ENCODE data around the gene EPHA2. TPM values are rescaled to one million over a fixed set of nuclear protein-coding genes. Genes with fewer than 3 reads are reported as not detected.
A peak's percentile ranks its signal among the peaks of the same experiment; 100 is the strongest.

Gene EPHA2
- total and polyA plus RNA-seq, 12 donors: 0.83 to 49.5 (median 14.8) TPM

DNA sequence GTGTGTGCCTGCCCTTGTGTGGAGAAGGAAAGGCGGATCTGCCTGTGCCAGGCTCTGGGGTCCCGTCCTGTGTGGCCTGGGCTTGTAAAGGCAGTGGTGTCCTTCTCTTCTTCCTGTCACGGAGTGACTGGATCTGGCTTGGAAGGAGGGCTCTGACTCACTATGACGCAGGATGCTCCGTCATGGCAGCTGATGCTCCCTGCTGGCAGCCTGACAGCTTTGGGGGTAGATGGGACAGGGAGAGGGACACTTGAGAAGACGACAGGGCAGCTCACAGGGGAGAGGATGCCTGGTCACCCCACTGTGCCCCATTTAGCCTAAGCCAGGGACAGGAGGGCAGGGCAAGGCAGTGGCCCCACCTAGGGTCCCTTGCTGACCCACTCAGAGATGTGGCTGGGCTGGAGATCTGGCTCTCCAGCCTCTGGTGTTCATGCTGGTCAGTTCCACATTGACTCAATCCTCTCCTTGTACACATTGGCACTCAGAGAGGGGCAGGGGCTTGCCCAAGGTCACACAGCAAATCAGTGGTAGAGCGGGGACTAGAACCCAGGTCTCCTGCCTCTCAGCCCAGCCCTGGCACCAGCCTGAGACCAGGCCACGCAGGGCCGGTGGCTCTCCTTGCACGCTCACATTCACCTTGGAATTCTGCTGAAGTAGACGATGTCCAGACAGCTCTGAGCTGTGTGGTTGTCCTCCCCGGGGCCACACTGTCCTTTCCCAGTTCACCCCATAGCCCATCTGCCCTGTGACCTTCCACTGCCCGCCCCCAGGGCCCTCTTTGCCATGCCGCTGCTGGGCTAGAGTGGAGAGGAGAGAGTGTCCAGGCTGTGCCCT, 79.6 kb downstream of the EPHA2 start:
- peaks cover 27 to 42% of the 10 kb centered on the region in 2 donors for H3K4me1 ChIP-seq (replicated peaks in 1 of 2)
- no peaks in the 10 kb centered on the region for H3K9me3 ChIP-seq (replicated peaks in 1 of 3)
- DNase-seq: peak; percentile 95 to 97 (median 97)
- TF ChIP-seq, protein P1, sequence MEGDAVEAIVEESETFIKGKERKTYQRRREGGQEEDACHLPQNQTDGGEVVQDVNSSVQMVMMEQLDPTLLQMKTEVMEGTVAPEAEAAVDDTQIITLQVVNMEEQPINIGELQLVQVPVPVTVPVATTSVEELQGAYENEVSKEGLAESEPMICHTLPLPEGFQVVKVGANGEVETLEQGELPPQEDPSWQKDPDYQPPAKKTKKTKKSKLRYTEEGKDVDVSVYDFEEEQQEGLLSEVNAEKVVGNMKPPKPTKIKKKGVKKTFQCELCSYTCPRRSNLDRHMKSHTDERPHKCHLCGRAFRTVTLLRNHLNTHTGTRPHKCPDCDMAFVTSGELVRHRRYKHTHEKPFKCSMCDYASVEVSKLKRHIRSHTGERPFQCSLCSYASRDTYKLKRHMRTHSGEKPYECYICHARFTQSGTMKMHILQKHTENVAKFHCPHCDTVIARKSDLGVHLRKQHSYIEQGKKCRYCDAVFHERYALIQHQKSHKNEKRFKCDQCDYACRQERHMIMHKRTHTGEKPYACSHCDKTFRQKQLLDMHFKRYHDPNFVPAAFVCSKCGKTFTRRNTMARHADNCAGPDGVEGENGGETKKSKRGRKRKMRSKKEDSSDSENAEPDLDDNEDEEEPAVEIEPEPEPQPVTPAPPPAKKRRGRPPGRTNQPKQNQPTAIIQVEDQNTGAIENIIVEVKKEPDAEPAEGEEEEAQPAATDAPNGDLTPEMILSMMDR (IDR thresholded peaks at IDR 0.05): no peak
- peak; percentile 51 to 97 for TF ChIP-seq POLR2A (IDR thresholded peaks at IDR 0.05)
- H3K27ac ChIP-seq: peak overlapping the region; percentile 84 to 99 (median 94)
- H3K4me3 ChIP-seq: no peak overlapping the region
- no peaks in the 10 kb centered on the region for H3K27me3 ChIP-seq
- intact Hi-C loops (cut with DNase I): no loop called here
- 33 to 78% (median 41%) methylated on average over 4 to 14 of the region's 14 CpGs for WGBS, 4 donors
- H3K36me3 ChIP-seq (replicated peaks in 1 of 2): no peaks in the 10 kb centered on the region

DNA sequence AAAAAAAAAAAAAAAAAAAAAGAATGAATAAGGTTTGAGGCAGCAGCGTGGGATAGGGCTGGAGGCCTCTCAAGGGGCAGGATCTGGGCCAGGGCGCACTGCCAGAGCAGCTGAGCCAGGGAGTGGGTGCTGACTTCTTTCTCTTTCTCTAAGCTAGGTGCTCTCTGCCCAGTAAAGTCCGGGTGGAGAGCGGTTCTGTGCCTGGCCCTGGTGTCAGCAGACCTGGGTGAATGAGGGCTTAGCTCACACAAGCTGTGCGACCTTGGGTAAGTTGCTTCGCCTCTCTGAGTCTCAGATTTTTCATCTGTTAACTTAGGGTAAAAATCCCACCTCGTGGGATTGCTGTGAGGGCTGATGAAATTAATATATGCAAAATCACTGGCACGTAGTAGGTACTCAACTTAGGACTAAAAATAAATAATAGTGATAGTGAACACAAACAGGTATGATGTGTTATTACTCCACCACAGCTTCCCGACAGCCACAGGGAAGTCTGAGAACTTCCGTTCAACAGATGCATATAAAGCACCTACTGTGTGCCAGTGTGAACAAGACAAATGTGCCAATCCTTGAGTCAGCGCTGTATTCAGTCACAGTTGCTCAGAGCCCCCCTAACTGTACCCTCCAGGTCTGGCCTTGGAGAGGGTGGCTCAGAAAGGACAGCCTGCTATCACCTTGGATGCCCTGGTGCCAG, 80.4 kb downstream of the EPHA2 start:
- TF ChIP-seq, protein P1 (IDR thresholded peaks at IDR 0.05): no peak
- TF ChIP-seq POLR2A (IDR thresholded peaks at IDR 0.05): peak in 1 of 2 donors; percentile 44
- DNase-seq: peak; percentile 87 to 94 (median 92)
- no peaks in the 10 kb centered on the region for H3K27me3 ChIP-seq
- no peak overlapping the region for H3K4me3 ChIP-seq
- intact Hi-C loops (cut with DNase I): no loop called here
- H3K4me1 ChIP-seq (replicated peaks in 1 of 2): peaks cover 27 to 42% of the 10 kb centered on the region in 2 donors
- WGBS, 4 donors: 35 to 42% (median 42%) methylated on average over 11 of the region's 11 CpGs
- H3K27ac ChIP-seq: peak overlapping the region; percentile 84 to 99 (median 94)
- H3K9me3 ChIP-seq (replicated peaks in 1 of 3): no peaks in the 10 kb centered on the region
- no peaks in the 10 kb centered on the region for H3K36me3 ChIP-seq (replicated peaks in 1 of 2)

Other genes with a start within 250 kb of the EPHA2 start
- 10 to 100 TPM; 21.6 to 50.2 (median 33.3) TPM for gene ZBTB17, start 180.0 kb downstream of the EPHA2 start, total RNA-seq
- gene ZBTB17, start 180.0 kb downstream of the EPHA2 start, polyA plus RNA-seq: 100 to 1,000 TPM in 2 of 3 donors, 1 to 10 TPM in 1; 8.0 to 172 (median 114) TPM
- not detected for gene SRARP, start 151.8 kb downstream of the EPHA2 start, total RNA-seq
- not detected for gene SRARP, start 151.8 kb downstream of the EPHA2 start, polyA plus RNA-seq
- 100 to 1,000 TPM in 4 of 9 donors, 10 to 100 TPM in 5; 13.4 to 633 (median 80.1) TPM for gene HSPB7, start 138.0 kb downstream of the EPHA2 start, total RNA-seq
- gene HSPB7, start 138.0 kb downstream of the EPHA2 start, polyA plus RNA-seq: 100 to 1,000 TPM in 1 of 3 donors, 10 to 100 TPM in 2; 52.7 to 488 (median 90.1) TPM
- gene CLCNKA, start 134.0 kb downstream of the EPHA2 start, total RNA-seq: 1 to 10 TPM in 6 of 9 donors, under 1 TPM in 3; 0.18 to 4.9 (median 2.1) TPM
- 10 to 100 TPM in 1 of 3 donors, 1 to 10 TPM in 2; 1.5 to 52.5 (median 8.2) TPM for gene CLCNKA, start 134.0 kb downstream of the EPHA2 start, polyA plus RNA-seq
- 1 to 10 TPM in 7 of 9 donors, under 1 TPM in 2; 0.67 to 9.9 (median 2.8) TPM for gene CLCNKB, start 112.3 kb downstream of the EPHA2 start, total RNA-seq
- gene CLCNKB, start 112.3 kb downstream of the EPHA2 start, polyA plus RNA-seq: 1 to 10 TPM in 2 of 3 donors, under 1 TPM in 1; 0.88 to 4.4 (median 2.4) TPM
- gene FAM131C, start 82.4 kb downstream of the EPHA2 start, total RNA-seq: 10 to 100 TPM in 2 of 9 donors, 1 to 10 TPM in 7; 3.4 to 12.0 (median 7.5) TPM
- 1 to 10 TPM; 3.0 to 5.0 (median 3.8) TPM for gene FAM131C, start 82.4 kb downstream of the EPHA2 start, polyA plus RNA-seq
- 10 to 100 TPM in 8 of 9 donors, 1 to 10 TPM in 1; 4.8 to 46.2 (median 23.1) TPM for gene ARHGEF19, start 56.6 kb upstream of the EPHA2 start, total RNA-seq
- 10 to 100 TPM; 19.1 to 28.2 (median 19.1) TPM for gene ARHGEF19, start 56.6 kb upstream of the EPHA2 start, polyA plus RNA-seq
- 10 to 100 TPM in 8 of 9 donors, 1 to 10 TPM in 1; 6.3 to 21.3 (median 12.4) TPM for gene CPLANE2, start 81.1 kb upstream of the EPHA2 start, total RNA-seq
- gene CPLANE2, start 81.1 kb upstream of the EPHA2 start, polyA plus RNA-seq: 1 to 10 TPM; 2.8 to 6.3 (median 3.0) TPM
- 10 to 100 TPM; 17.3 to 44.9 (median 20.2) TPM for gene FBXO42, start 196.4 kb upstream of the EPHA2 start, total RNA-seq
- gene FBXO42, start 196.4 kb upstream of the EPHA2 start, polyA plus RNA-seq: 10 to 100 TPM; 14.0 to 15.2 (median 14.2) TPM
- gene SZRD1, start 211.2 kb upstream of the EPHA2 start, total RNA-seq: 100 to 1,000 TPM in 4 of 9 donors, 10 to 100 TPM in 5; 56.2 to 152 (median 95.5) TPM
- gene SZRD1, start 211.2 kb upstream of the EPHA2 start, polyA plus RNA-seq: 10 to 100 TPM; 46.8 to 78.9 (median 64.1) TPM

Data from adrenal gland (tissue), 12 donors.